ENCODE measurements around the gene VWA2.

Gene VWA2

GRCh38 chr10:114278140-114278883 is 39.3 kb downstream of the VWA2 start:
- DNase-seq = no peak

GRCh38 chr10:114278884-114279191 is 39.8 kb downstream of the VWA2 start:
- no peak for DNase-seq

DNA sequence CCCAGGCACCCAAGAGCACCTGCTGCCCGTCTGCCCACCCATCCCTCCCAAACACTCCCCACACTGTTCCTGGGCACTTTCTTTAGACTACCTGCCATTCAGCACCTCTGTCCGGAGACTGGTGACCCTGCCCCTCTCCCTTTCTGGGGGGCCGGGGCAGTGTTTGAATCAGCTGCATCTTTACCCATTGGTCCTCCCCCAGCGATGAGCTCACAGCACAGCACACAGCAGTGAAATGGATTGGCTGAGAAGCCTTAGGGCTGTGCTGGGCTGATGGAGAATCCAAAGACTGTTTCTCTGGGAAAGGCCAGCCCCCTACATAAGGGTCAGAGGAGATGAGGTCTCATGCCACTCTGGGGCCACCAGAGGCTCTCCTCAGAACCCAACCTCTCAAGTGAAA is 40.2 kb downstream of the VWA2 start:
- DNase-seq = no peak

GRCh38 chr10:114279901-114280644 is 41.0 kb downstream of the VWA2 start:
- no peak for DNase-seq

GRCh38 chr10:114281006-114281405 is 42.0 kb downstream of the VWA2 start:
- no peak for DNase-seq

GRCh38 chr10:114281461-114281860 is 42.4 kb downstream of the VWA2 start:
- no peak for DNase-seq

GRCh38 chr10:114282526-114282925 is 43.5 kb downstream of the VWA2 start:
- no peak for DNase-seq

- no peak for DNase-seq
Observed at GRCh38 chr10:114283091-114283490, 44.0 kb downstream of the VWA2 start.

GRCh38 chr10:114283535-114284234 is 44.6 kb downstream of the VWA2 start:
- no peak for DNase-seq

DNA sequence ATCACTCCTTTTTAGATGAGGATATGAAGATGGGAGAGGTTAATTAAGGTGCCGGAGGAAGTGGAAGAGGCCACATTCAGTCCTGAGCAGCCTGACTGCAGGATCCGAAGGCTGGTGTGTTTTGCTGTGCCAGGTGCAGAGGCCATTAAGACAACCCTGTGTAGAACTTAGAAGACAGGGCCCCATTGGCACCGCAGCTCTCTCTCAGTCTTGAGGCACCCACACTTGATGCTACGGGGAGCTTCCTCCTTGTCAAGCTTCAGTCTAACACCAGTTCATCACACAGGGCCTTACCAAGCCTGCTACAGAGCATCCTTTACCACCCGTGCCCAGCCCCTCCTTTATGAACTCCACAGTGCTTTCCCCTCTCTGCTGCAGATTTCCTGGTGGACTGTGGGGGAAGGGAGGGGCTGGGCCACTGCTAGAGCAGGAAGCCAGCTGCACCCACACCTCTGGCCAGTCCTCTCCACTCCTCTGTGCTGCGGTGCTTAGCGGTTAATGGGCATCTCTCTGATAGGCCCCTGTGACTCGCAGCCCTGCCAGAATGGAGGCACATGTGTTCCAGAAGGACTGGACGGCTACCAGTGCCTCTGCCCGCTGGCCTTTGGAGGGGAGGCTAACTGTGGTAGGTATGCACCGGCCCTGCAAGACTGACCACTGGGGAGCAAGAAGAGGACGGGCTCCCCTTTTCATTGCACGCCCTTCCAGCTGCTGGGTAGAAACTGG is 45.5 kb downstream of the VWA2 start:
- DNase-seq = no peak

DNA sequence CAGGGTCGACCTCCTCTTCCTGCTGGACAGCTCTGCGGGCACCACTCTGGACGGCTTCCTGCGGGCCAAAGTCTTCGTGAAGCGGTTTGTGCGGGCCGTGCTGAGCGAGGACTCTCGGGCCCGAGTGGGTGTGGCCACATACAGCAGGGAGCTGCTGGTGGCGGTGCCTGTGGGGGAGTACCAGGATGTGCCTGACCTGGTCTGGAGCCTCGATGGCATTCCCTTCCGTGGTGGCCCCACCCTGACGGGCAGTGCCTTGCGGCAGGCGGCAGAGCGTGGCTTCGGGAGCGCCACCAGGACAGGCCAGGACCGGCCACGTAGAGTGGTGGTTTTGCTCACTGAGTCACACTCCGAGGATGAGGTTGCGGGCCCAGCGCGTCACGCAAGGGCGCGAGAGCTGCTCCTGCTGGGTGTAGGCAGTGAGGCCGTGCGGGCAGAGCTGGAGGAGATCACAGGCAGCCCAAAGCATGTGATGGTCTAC is 46.9 kb downstream of the VWA2 start:
- DNase-seq = no peak

DNA sequence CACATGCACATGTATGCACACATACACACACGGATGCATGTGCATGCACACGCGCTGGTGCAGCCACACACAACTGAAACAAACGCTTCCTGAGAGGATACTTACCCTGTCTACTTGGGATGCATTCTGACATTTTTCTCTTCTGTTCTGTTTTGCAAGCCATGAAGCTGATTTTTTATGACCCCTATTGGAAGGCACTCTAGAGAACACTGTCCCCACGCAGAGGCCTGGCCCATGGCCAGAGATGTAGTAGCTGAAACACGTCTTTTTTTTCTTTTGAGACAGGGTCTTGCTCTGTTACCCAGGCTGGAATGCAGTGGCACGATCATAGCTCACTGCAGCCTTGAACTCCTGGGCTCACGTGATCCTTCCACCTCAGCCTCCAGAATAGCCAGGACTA is 47.9 kb downstream of the VWA2 start:
- no peak for DNase-seq

DNA sequence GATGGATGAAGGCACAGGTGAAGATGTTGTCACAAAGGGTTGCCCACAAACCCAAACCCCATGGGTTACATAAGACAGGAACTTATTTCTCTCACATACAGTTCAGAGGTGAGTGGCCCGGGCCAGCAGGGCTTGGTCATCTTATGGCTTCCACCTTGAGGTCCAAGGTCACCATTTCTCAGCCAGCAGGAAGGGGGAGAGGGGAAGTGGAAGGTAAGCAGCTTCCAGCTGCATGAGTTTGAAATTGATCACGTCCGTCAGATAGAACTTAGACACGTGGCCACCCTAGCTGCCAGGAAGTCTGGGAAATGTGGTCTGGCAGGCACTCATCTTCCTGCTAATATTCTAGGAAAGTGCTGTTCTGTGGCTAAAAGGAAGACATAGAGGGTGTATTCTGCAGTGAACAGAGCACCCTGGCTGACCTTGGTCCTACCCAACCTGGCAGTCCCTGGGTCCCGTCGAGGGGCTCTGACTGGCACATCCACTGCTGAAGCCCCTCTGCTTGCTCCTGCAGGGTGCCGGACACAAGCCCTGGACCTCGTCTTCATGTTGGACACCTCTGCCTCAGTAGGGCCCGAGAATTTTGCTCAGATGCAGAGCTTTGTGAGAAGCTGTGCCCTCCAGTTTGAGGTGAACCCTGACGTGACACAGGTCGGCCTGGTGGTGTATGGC is 49.5 kb downstream of the VWA2 start:
- DNase-seq = no peak

DNA sequence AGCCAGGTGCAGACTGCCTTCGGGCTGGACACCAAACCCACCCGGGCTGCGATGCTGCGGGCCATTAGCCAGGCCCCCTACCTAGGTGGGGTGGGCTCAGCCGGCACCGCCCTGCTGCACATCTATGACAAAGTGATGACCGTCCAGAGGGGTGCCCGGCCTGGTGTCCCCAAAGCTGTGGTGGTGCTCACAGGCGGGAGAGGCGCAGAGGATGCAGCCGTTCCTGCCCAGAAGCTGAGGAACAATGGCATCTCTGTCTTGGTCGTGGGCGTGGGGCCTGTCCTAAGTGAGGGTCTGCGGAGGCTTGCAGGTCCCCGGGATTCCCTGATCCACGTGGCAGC is 50.0 kb downstream of the VWA2 start:
- DNase-seq = no peak

- no peak for DNase-seq
Observed at GRCh38 chr10:114290038-114290437, 51.0 kb downstream of the VWA2 start.

- no peak for DNase-seq
Observed at GRCh38 chr10:114291076-114291475, 52.0 kb downstream of the VWA2 start.

- DNase-seq = no peak
Observed at GRCh38 chr10:114291516-114291915, 52.5 kb downstream of the VWA2 start.

GRCh38 chr10:114293075-114293474 is 54.0 kb downstream of the VWA2 start:
- DNase-seq = no peak

GRCh38 chr10:114294549-114294948 is 55.5 kb downstream of the VWA2 start:
- no peak for DNase-seq

DNA sequence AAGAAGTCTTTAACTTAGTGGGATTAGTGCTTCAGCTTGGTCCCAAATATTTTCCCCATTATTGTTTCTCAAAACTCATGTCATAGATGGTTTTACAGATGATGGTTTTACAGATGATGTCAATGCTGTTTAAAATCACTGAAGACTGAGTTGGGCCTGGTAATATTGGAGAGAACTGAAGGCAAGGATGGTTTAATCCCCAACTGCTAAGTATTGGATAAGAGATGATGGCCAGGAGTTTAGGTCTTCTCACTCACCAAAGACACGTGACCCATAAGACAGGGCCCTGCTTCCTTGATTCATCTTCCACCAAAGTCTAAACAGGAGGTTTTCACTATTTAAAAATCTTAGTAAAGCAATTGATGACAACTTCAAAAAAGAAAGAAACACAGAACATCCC is 56.3 kb downstream of the VWA2 start:
- DNase-seq = no peak

GRCh38 chr10:114297136-114297705 is 58.2 kb downstream of the VWA2 start:
- DNase-seq = no peak

- no peak for DNase-seq
Observed at GRCh38 chr10:114300036-114300645, 61.1 kb downstream of the VWA2 start.
